ENCODE results near the gene PMF1.

DNA sequence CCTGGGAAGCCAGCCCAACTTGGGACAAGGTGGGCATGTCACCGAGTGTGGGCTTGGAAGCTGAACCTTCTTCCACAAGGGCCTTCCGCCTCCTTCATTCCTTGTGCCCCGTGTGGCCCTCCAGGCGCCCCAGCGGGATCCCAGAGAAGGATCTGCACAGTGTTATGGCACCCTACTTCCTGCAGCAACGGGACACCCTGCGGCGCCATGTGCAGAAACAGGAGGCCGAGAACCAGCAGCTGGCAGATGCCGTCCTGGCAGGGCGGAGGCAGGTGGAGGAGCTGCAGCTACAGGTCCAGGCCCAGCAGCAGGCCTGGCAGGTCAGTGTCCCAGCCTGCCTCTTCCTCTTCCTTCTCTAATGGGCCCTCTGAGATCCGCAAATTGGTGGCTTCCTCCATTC, 23.4 kb downstream of the PMF1 start:
- TF ChIP-seq, protein P1, sequence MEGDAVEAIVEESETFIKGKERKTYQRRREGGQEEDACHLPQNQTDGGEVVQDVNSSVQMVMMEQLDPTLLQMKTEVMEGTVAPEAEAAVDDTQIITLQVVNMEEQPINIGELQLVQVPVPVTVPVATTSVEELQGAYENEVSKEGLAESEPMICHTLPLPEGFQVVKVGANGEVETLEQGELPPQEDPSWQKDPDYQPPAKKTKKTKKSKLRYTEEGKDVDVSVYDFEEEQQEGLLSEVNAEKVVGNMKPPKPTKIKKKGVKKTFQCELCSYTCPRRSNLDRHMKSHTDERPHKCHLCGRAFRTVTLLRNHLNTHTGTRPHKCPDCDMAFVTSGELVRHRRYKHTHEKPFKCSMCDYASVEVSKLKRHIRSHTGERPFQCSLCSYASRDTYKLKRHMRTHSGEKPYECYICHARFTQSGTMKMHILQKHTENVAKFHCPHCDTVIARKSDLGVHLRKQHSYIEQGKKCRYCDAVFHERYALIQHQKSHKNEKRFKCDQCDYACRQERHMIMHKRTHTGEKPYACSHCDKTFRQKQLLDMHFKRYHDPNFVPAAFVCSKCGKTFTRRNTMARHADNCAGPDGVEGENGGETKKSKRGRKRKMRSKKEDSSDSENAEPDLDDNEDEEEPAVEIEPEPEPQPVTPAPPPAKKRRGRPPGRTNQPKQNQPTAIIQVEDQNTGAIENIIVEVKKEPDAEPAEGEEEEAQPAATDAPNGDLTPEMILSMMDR (IDR thresholded peaks at IDR 0.05), result no peak
- no peak for TF ChIP-seq POLR2A (IDR thresholded peaks at IDR 0.05)

Data from esophagus squamous epithelium (tissue), 4 donors.